Motor neuron (in vitro differentiated cells): ENCODE data around the gene RAB9A. TPM values are rescaled to one million over a fixed set of nuclear protein-coding genes. Genes with fewer than 3 reads are reported as not detected.

Source experiments
- total RNA-seq, 8 experiments: library from RNA; unstranded; fragments of 300-600 nt; gene quantifications; 2 replicates each; pipeline versions ENCODE4 v1.2.3 to v1.2.4, GENCODE V29; 2022

RAB9A gene
- total RNA-seq, 8 experiments from 2014 or later, result 10.4 to 29.6 (median 15.0) TPM

Other genes with a start within 250 kb of the RAB9A start
- 1 to 10 TPM in 4 of 8 experiments, under 1 TPM in 4; 0.33 to 6.8 (median 2.0) TPM for gene EGFL6, start 119.5 kb upstream of the RAB9A start, total RNA-seq
- 1 to 10 TPM; 1.9 to 7.0 (median 3.6) TPM for gene TCEANC, start 36.0 kb upstream of the RAB9A start, total RNA-seq
- gene TRAPPC2, start 45.5 kb downstream of the RAB9A start, total RNA-seq, result 10 to 100 TPM; 10.9 to 66.5 (median 29.4) TPM
- gene OFD1, start 45.6 kb downstream of the RAB9A start, total RNA-seq, result 10 to 100 TPM; 10.5 to 35.0 (median 23.8) TPM
- 100 to 1,000 TPM in 2 of 8 experiments, 10 to 100 TPM in 4, 1 to 10 TPM in 2; 1.3 to 233 (median 65.1) TPM for gene GPM6B, start 128.0 kb downstream of the RAB9A start, total RNA-seq